DMS153 treated with DMSO at 0.1 percent for 48 hours (cell line): ENCODE data around the gene POU2F2.
"Not testable (repeated sequence)": the region's sequence is repeated elsewhere in the genome, so short reads cannot be mapped to it uniquely, and the experiment has no call there.

Experiments
- DNase-seq: peaks from one replicate; lab custom pipeline; 2025; ENCODE audit not compliant: unreplicated experiment; lab: John Stamatoyannopoulos, UW

POU2F2 gene

DNA sequence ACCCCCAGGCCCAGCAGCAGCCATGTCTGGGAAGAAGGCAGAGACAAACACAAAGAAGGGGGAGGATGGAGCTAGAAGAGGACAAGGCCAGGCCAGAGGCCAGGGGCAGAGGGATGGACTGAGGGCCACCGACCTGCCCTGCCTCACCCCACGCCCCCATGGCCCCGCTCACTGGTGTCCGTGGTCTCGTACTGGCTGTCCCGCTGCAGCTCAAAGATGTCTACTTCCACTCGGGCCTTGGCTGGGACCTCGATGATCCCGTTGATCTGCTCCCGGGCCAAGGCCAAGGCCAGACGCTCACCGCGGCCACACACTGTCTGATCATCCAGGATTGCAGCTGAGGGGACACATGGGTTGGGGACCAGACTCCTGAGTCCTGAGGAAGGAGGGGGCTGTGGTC, 67.2 kb downstream of the POU2F2 start:
- DNase-seq: no peak

DNA sequence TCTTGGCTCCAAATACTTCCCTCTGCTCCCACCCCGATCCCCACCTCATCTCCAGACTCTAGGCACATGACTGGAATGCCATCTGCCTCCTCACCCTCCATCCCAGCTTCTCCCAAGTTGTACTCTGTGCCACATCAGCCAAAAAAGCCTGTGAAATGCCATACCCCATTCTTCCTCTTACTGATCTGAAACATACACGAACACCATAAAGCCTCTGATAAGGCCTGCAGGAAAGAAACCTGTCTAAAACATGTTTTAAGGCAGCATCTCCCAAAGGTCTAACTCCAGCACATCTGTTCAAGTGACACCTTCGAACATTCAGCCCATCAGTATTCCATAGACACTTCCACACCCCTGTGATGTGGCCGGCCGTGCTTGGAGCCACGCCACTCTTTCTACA, 67.8 kb downstream of the POU2F2 start:
- DNase-seq: no peak

- no peak for DNase-seq
Measured at GRCh38 chr19:42062381-42062780, 69.9 kb downstream of the POU2F2 start.

DNA sequence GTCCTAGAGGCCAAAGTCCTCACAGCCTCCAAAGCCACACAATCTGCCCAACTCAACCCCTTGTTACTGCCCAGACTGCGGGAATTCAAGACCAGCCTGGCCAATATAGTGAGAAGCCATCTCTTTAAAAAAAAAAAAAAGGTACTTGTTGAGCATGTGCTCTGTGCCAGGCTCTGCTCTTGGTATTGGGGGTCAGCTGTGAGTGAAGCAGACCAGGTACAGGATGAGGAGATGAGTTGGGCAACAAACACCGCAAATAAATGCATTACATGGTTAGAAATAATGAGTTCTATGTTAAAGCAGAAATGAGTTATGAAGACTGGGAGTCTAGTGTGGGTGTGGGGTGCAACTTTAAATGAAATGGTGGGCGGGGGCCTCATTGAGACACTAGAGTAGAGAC, 72.1 kb downstream of the POU2F2 start:
- DNase-seq: no peak

GRCh38 chr19:42059196-42059595, 73.0 kb downstream of the POU2F2 start:
- no peak for DNase-seq

GRCh38 chr19:42057846-42058245, 74.4 kb downstream of the POU2F2 start:
- DNase-seq: no peak

GRCh38 chr19:42054205-42054604, 78.0 kb downstream of the POU2F2 start:
- DNase-seq: no peak

GRCh38 chr19:42053037-42053935, 79.0 kb downstream of the POU2F2 start:
- DNase-seq: no peak

- DNase-seq: peak; percentile 75
Measured at GRCh38 chr19:42052241-42052863, 79.9 kb downstream of the POU2F2 start.

DNA sequence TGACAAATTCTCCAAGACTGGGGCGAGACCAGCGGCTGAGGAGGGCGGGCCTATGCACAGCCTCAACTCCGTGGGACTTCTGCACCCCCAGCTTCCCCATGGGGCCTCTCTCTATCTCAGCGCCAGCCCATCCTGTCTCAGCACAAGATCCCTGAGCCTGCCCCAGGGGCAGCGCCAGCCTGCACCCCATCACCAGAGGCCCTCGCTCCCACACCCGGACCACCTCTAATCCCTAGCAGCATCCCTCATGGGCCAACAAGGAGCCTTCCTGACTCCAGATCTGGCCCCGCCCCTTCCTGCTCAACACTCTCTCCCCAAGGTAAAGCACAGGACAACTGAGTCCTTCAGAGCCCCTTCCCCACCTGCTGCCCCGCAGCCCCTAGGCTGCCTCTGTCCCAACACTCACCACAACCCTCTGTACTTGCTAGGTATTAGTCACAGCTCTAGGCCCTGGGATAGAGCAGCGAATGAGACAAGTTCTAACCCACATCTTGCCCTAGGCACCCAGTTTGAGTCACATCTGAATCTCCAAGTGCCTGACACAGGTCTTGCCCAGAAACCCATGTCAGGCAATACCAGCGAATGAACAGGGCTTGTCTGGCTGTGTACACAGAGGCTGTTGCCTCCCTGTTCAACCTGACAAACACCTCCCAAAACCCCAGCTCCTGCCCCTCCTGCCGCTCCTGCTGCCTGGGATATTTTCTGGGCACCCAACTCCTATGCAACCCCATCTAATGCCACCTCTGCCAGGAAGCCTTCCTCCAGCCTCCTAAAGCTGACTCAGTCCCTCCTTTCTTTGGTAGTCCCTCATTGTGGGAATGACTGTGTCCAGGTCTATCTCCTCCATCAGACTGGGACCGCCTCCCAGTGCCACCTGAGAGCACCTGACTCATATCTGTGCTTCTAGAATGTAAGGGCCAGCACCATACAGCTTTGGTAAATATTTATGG, 80.8 kb downstream of the POU2F2 start:
- no peak for DNase-seq

DNA sequence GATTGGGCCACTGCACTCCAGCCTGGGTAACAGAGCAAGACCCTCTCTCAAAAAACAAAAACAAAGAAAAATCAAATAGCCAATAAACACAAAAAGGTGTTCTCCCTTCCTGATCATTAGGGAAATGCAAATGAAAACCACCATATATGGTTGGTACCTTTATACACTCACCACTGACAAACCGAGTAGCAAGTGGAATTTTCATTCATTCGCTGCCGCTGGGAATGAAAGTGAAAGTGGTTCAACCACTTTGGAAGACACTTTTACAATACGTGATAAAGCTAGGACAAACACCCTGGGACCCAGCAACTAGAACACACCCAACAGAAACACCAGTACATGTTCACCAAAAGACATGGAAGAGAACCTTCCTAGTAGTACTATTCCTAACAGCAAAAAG, 83.3 kb downstream of the POU2F2 start:
- DNase-seq: peak; percentile 16

DNA sequence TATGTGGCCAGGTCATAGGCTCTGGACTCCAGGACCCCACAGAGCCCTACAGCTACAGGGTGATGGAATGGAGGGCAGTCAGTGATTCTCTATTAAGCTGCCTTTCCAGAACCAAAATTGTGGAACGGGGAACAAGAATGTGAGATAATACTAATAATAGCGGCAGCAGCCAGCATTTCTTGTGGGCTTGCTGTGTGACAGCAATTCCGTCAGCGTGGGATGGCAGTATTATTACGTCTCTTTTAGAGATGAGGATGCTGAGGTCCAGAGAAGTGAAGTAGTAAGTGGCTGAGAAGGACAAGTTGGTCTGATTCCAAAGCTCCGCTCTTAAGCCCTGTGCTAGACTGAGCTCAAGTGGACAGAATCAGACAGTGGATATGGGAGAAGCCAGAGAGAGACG, 86.7 kb downstream of the POU2F2 start:
- DNase-seq: no peak

DNA sequence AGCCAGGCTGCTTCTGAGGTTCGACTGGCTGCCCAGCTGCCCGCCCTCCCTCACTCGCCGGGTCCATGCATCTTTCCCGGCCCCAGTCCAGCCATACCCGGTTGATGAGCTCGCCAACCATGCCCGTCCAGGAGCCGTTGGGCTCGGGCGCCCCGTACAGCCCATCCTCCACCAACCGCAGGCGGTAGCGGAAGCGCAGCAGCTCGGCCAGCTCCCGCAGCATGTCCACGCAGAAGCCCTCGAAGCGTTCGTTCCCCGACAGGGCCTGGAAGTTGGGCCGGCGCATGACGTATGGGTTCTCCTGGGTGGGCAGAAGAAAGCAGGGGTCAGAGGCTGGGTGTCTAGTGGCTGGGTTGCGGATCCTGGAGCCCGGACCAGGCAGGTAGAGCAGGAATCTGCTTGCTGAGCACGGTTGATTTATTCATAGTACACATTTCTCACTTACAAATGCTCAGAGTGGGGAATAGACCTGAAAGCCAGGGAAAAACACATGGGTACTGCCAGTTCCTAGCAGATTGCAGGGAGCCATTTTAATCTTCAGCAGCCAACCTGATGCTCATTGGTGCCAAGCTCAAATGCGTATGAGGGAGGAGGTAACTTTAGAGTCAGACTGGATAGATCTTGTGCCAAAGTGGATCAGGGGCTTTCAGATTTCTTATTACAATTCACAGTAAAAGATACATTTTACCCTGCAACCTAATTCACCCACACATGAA, 89.6 kb downstream of the POU2F2 start:
- DNase-seq: no peak

GRCh38 chr19:42040491-42040890, 91.8 kb downstream of the POU2F2 start:
- not testable (repeated sequence) for DNase-seq

GRCh38 chr19:42040031-42040430, 92.2 kb downstream of the POU2F2 start:
- DNase-seq: no peak

GRCh38 chr19:42038666-42039065, 93.6 kb downstream of the POU2F2 start:
- no peak for DNase-seq

DNA sequence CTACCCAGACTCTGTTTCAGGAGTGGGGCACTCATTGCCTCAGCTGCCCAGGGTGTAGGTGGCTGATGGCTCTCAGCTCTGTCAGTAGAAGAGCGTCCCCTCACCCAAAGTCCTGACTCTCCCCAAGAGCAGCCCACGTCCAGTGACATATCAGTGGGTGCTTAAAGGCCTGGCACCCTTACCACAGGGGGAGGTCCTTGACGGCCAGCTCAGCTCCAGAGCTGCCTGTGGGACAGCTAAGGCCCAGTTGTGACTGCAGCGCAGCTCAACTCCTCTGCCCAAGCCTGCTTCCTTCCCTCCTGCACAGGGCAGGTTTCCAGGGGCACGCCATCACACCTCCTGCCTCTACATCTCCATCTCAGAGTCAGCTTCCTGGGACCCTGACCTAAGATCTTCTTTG, 94.6 kb downstream of the POU2F2 start:
- no peak for DNase-seq
